ENCODE data around the gene AGTPBP1.
"Not testable (repeated sequence)": the region's sequence is repeated elsewhere in the genome, so short reads cannot be mapped to it uniquely, and the experiment has no call there.

Gene AGTPBP1

GRCh38 chr9:85615792-85616191 lies 126.0 kb downstream of the AGTPBP1 start:
- DNase-seq = no peak

- peak in 4 of 5 donors; percentile 6 to 68 (median 26) for DNase-seq
These were observed 131.5 kb downstream of the AGTPBP1 start for GRCh38 chr9:85610074-85610860.

GRCh38 chr9:85605905-85606304 lies 135.8 kb downstream of the AGTPBP1 start:
- no peak for DNase-seq

- DNase-seq = no peak
These were observed 137.8 kb downstream of the AGTPBP1 start for GRCh38 chr9:85603936-85604335.

- no peak for DNase-seq
These were observed 139.0 kb downstream of the AGTPBP1 start for GRCh38 chr9:85602742-85603141.

- peak in 1 of 5 donors; percentile 43 for DNase-seq
These were observed 141.0 kb downstream of the AGTPBP1 start for GRCh38 chr9:85600675-85601263.

GRCh38 chr9:85599540-85600105 lies 142.1 kb downstream of the AGTPBP1 start:
- DNase-seq = no peak

- no peak for DNase-seq
These were observed 147.4 kb downstream of the AGTPBP1 start for GRCh38 chr9:85594316-85594715.

GRCh38 chr9:85586684-85587083 lies 155.1 kb downstream of the AGTPBP1 start:
- DNase-seq = no peak

- DNase-seq = no peak
These were observed 164.3 kb downstream of the AGTPBP1 start for GRCh38 chr9:85577353-85577952.

GRCh38 chr9:85575868-85576267 lies 165.9 kb downstream of the AGTPBP1 start:
- DNase-seq = no peak

- DNase-seq = not testable (repeated sequence)
These were observed 168.2 kb downstream of the AGTPBP1 start for GRCh38 chr9:85573546-85573945.

- DNase-seq = not testable (repeated sequence)
These were observed 168.8 kb downstream of the AGTPBP1 start for GRCh38 chr9:85572917-85573316.

GRCh38 chr9:85569988-85570387 lies 171.8 kb downstream of the AGTPBP1 start:
- no peak for DNase-seq

- DNase-seq = no peak
These were observed 182.2 kb downstream of the AGTPBP1 start for GRCh38 chr9:85559526-85559925.

GRCh38 chr9:85554349-85554748 lies 187.4 kb downstream of the AGTPBP1 start:
- no peak for DNase-seq

GRCh38 chr9:85553475-85553874 lies 188.3 kb downstream of the AGTPBP1 start:
- no peak for DNase-seq

GRCh38 chr9:85547599-85547998 lies 194.2 kb downstream of the AGTPBP1 start:
- DNase-seq = no peak

- no peak for DNase-seq
These were observed 198.6 kb downstream of the AGTPBP1 start for GRCh38 chr9:85543196-85543595.

GRCh38 chr9:85541876-85542275 lies 199.9 kb downstream of the AGTPBP1 start:
- no peak for DNase-seq

- DNase-seq = no peak
These were observed 205.2 kb downstream of the AGTPBP1 start for GRCh38 chr9:85536514-85536913.

- DNase-seq = no peak
These were observed 205.7 kb downstream of the AGTPBP1 start for GRCh38 chr9:85536076-85536475.

GRCh38 chr9:85534340-85534739 lies 207.4 kb downstream of the AGTPBP1 start:
- no peak for DNase-seq

- DNase-seq = no peak
These were observed 208.2 kb downstream of the AGTPBP1 start for GRCh38 chr9:85533538-85533937.

Data from T-helper 1 cell (primary cell).